ENCODE measurements around the gene ITPRID1.

The ITPRID1 gene

DNA sequence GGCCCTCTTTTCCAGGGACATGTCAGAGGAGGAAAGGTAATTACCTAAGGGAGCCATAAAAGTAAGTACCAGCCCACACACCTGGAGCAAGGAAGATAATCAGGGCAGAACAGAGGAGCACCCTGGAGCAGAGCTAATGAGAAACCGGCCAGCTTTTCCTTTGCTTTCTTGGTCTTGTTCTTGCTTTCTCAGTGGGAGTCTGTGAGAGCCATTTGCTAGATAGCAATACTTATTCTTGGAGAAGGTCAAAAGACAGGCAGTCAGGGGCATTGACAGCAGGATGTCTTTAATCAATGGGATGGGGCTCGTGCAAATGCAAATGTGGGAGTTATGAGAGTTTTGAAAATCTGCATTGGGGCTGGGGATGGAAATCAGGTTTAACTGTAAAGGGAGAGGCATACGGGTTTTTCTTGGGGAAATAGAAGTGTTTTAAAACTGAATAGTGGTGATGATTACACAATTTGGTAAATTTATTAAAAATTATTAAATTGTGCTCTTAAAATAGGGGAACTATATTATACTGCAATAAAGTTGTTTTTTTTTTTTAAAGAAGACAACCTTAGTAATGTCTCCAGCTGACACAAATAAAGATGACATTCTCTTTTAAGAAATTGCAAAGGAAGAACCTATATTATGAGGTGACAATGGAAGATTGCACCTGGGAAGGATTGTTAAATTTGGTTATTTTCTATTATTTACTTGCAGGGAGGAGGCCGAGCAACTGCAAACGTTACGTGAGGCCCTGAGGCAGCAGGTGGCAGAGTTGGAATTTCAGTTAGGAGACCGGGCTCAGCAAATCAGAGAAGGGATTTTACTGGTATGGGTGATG, 137.6 kb downstream of the ITPRID1 start:
- Histone ChIP-seq H2AFZ (ENCODE audit: low read depth, low read length, severe bottlenecking) (no peak overlapping the region), H3F3A (ENCODE audit: insufficient read depth) (no peaks in the 10 kb centered on the region), H3K9me2 (replicated peaks; ENCODE audit: insufficient read depth, low read length) (no peaks in the 10 kb centered on the region), H3K9me3 (ENCODE audit: insufficient read depth, low read length) (no peaks in the 10 kb centered on the region), H3K4me3 (ENCODE audit: insufficient read depth, low read length, poor library complexity, severe bottlenecking) (no peak overlapping the region), H3K4me2 (ENCODE audit: low read depth, low read length, poor library complexity, severe bottlenecking) (no peak overlapping the region), H3K79me2 (ENCODE audit: insufficient read depth, low read length) (no peaks in the 10 kb centered on the region), H3K27me3 (ENCODE audit: low read length) (no peaks in the 10 kb centered on the region), H3K27ac (ENCODE audit: low read depth, low read length) (no peak overlapping the region), H3K36me3 (ENCODE audit: low read length) (no peaks in the 10 kb centered on the region), H3K9ac (ENCODE audit: low read length) (no peak overlapping the region), H4K20me1 (ENCODE audit: low read depth, low read length) (no peaks in the 10 kb centered on the region)
- no peak for TF ChIP-seq EZH2phosphoT487 (conservative IDR thresholded peaks at IDR 0.05; ENCODE audit: low read length)

GRCh38 chr7:31652063-31652326, 138.1 kb downstream of the ITPRID1 start:
- H3K9me2 ChIP-seq (replicated peaks; ENCODE audit: insufficient read depth, low read length), result no peaks in the 10 kb centered on the region
- H3K27me3 ChIP-seq (ENCODE audit: low read length), result no peaks in the 10 kb centered on the region
- H3F3A ChIP-seq (ENCODE audit: insufficient read depth), result no peaks in the 10 kb centered on the region
- H3K27ac ChIP-seq (ENCODE audit: low read depth, low read length), result no peak overlapping the region
- no peak overlapping the region for H2AFZ ChIP-seq (ENCODE audit: low read depth, low read length, severe bottlenecking)
- no peaks in the 10 kb centered on the region for H3K9me3 ChIP-seq (ENCODE audit: insufficient read depth, low read length)
- no peaks in the 10 kb centered on the region for H4K20me1 ChIP-seq (ENCODE audit: low read depth, low read length)
- no peaks in the 10 kb centered on the region for H3K36me3 ChIP-seq (ENCODE audit: low read length)
- H3K9ac ChIP-seq (ENCODE audit: low read length), result no peak overlapping the region
- H3K79me2 ChIP-seq (ENCODE audit: insufficient read depth, low read length), result no peaks in the 10 kb centered on the region
- no peak overlapping the region for H3K4me2 ChIP-seq (ENCODE audit: low read depth, low read length, poor library complexity, severe bottlenecking)
- no peak overlapping the region for H3K4me3 ChIP-seq (ENCODE audit: insufficient read depth, low read length, poor library complexity, severe bottlenecking)
- TF ChIP-seq, protein P1, sequence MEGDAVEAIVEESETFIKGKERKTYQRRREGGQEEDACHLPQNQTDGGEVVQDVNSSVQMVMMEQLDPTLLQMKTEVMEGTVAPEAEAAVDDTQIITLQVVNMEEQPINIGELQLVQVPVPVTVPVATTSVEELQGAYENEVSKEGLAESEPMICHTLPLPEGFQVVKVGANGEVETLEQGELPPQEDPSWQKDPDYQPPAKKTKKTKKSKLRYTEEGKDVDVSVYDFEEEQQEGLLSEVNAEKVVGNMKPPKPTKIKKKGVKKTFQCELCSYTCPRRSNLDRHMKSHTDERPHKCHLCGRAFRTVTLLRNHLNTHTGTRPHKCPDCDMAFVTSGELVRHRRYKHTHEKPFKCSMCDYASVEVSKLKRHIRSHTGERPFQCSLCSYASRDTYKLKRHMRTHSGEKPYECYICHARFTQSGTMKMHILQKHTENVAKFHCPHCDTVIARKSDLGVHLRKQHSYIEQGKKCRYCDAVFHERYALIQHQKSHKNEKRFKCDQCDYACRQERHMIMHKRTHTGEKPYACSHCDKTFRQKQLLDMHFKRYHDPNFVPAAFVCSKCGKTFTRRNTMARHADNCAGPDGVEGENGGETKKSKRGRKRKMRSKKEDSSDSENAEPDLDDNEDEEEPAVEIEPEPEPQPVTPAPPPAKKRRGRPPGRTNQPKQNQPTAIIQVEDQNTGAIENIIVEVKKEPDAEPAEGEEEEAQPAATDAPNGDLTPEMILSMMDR (IDR thresholded peaks at IDR 0.05; ENCODE audit: insufficient read depth, low read length, poor library complexity, severe bottlenecking), result no peak
- TF ChIP-seq EZH2phosphoT487 (conservative IDR thresholded peaks at IDR 0.05; ENCODE audit: low read length), result no peak

GRCh38 chr7:31663072-31663471, 149.2 kb downstream of the ITPRID1 start:
- no peak overlapping the region for H3K9ac ChIP-seq (ENCODE audit: low read length)
- no peaks in the 10 kb centered on the region for H3K79me2 ChIP-seq (ENCODE audit: insufficient read depth, low read length)
- H3K9me3 ChIP-seq (ENCODE audit: insufficient read depth, low read length), result no peaks in the 10 kb centered on the region
- H3F3A ChIP-seq (ENCODE audit: insufficient read depth), result no peaks in the 10 kb centered on the region
- H3K9me2 ChIP-seq (replicated peaks; ENCODE audit: insufficient read depth, low read length), result no peaks in the 10 kb centered on the region
- H2AFZ ChIP-seq (ENCODE audit: low read depth, low read length, severe bottlenecking), result no peak overlapping the region
- TF ChIP-seq, protein P1 (IDR thresholded peaks at IDR 0.05; ENCODE audit: insufficient read depth, low read length, poor library complexity, severe bottlenecking), result no peak
- no peak for TF ChIP-seq EZH2phosphoT487 (conservative IDR thresholded peaks at IDR 0.05; ENCODE audit: low read length)
- H3K4me2 ChIP-seq (ENCODE audit: low read depth, low read length, poor library complexity, severe bottlenecking), result no peak overlapping the region
- H3K36me3 ChIP-seq (ENCODE audit: low read length), result no peaks in the 10 kb centered on the region
- H3K27ac ChIP-seq (ENCODE audit: low read depth, low read length), result no peak overlapping the region
- H3K4me3 ChIP-seq (ENCODE audit: insufficient read depth, low read length, poor library complexity, severe bottlenecking), result no peak overlapping the region
- H4K20me1 ChIP-seq (ENCODE audit: low read depth, low read length), result no peaks in the 10 kb centered on the region
- no peaks in the 10 kb centered on the region for H3K27me3 ChIP-seq (ENCODE audit: low read length)

DNA sequence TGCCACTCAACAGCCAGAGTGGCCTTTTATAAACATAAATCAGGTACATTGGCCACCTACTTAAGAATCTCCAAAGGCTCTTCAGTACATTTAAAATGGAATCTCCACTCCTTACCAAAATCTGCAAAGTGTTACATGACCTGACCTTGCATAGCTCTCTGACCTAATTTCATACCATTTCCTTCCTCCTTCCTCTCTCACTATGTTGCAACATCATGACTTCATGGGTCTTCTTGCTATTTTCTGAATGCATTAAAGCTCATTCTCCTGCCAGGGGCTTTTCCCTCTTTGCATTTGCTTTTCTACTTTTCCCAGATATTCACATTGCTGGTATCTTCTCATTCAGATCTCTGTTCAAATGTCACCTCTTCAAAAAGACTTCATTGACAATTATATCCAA, 151.0 kb downstream of the ITPRID1 start:
- Histone ChIP-seq H2AFZ (ENCODE audit: low read depth, low read length, severe bottlenecking) (no peak overlapping the region), H3F3A (ENCODE audit: insufficient read depth) (no peaks in the 10 kb centered on the region), H3K27ac (ENCODE audit: low read depth, low read length) (no peak overlapping the region), H3K79me2 (ENCODE audit: insufficient read depth, low read length) (no peaks in the 10 kb centered on the region), H3K9ac (ENCODE audit: low read length) (no peak overlapping the region), H3K27me3 (ENCODE audit: low read length) (no peaks in the 10 kb centered on the region), H3K4me2 (ENCODE audit: low read depth, low read length, poor library complexity, severe bottlenecking) (no peak overlapping the region), H3K4me3 (ENCODE audit: insufficient read depth, low read length, poor library complexity, severe bottlenecking) (no peak overlapping the region), H4K20me1 (ENCODE audit: low read depth, low read length) (no peaks in the 10 kb centered on the region), H3K36me3 (ENCODE audit: low read length) (no peaks in the 10 kb centered on the region), H3K9me2 (replicated peaks; ENCODE audit: insufficient read depth, low read length) (no peaks in the 10 kb centered on the region), H3K9me3 (ENCODE audit: insufficient read depth, low read length) (no peaks in the 10 kb centered on the region)
- no peak for TF ChIP-seq EZH2phosphoT487 (conservative IDR thresholded peaks at IDR 0.05; ENCODE audit: low read length)
- TF ChIP-seq, protein P1 (IDR thresholded peaks at IDR 0.05; ENCODE audit: insufficient read depth, low read length, poor library complexity, severe bottlenecking), result no peak
